ENCODE measurements around the gene FAM163A.

DNA sequence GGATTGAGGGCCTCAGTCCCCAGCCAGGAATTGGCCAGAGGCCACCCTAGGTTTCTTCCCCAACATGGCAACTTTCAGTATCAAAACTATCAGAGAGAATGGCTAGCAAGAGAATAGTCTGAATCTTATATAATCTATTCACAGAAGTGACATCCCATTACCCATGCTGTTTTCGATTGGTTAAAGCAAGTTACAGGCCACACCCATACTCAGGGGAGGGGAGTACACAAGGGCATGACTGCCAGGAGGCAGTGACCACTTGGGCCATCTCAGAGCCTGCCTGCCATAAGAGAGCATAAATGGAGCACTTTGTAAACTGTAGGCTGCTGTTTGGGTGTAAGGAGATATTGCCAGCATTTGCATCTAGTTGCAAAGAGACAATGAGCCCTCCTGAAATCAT is 65.4 kb downstream of the FAM163A start:
- TF ChIP-seq, protein P1, sequence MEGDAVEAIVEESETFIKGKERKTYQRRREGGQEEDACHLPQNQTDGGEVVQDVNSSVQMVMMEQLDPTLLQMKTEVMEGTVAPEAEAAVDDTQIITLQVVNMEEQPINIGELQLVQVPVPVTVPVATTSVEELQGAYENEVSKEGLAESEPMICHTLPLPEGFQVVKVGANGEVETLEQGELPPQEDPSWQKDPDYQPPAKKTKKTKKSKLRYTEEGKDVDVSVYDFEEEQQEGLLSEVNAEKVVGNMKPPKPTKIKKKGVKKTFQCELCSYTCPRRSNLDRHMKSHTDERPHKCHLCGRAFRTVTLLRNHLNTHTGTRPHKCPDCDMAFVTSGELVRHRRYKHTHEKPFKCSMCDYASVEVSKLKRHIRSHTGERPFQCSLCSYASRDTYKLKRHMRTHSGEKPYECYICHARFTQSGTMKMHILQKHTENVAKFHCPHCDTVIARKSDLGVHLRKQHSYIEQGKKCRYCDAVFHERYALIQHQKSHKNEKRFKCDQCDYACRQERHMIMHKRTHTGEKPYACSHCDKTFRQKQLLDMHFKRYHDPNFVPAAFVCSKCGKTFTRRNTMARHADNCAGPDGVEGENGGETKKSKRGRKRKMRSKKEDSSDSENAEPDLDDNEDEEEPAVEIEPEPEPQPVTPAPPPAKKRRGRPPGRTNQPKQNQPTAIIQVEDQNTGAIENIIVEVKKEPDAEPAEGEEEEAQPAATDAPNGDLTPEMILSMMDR (IDR thresholded peaks at IDR 0.05; ENCODE audit: low read length), result no peak
- TF ChIP-seq EZH2 (IDR thresholded peaks at IDR 0.05; ENCODE audit: borderline replicate concordance, low read length), result no peak
